Tibial artery (tissue), 4 donors: ENCODE results near the gene TMEM18.
"Not testable (repeated sequence)": the region's sequence is repeated elsewhere in the genome, so short reads cannot be mapped to it uniquely, and the experiment has no call there.

Source experiments
- DNase-seq, 2 donors: peaks; one replicate each; pipeline ENCODE4 v3.0.0-alpha.2; 2019
- H3K27ac ChIP-seq, 2 donors: fragments of 200-600 bp; sonication (generic) in 1 of 2; 1 replicate in 1 of 2; 2 replicates in 1 of 2; pipeline ENCODE4 v1.5.1; 2018 to 2019; ENCODE audit warnings: mild to moderate bottlenecking in 1 of 2
- H3K27me3 ChIP-seq, 2 donors: fragments of 200-600 bp; sonication (generic) in 1 of 2; one replicate each; pipeline versions ENCODE4 v1.5.1 to v1.6.0; 2016 to 2019
- H3K36me3 ChIP-seq, 3 donors: fragments of 200-600 bp; sonication (generic) in 2 of 3; one replicate each; pipeline ENCODE4 v1.5.1; 2016 to 2019; ENCODE audit warnings: mild to moderate bottlenecking in 2 of 3
- H3K4me1 ChIP-seq, 4 donors: fragments of 200-600 bp; sonication (generic) in 2 of 4; 1 replicate in 3 of 4; 2 replicates in 1 of 4; pipeline ENCODE4 v1.5.1; 2016 to 2019
- H3K4me3 ChIP-seq, 2 donors: fragments of 200-600 bp; sonication (generic) in 1 of 2; 1 replicate in 1 of 2; 2 replicates in 1 of 2; pipeline ENCODE4 v1.5.1; 2018 to 2019; ENCODE audit warnings: mild to moderate bottlenecking in 2 of 2
- H3K9me3 ChIP-seq, 3 donors: fragments of 200-600 bp; sonication (generic) in 1 of 3; one replicate each; pipeline ENCODE4 v1.5.1; 2016 to 2019
- CTCF ChIP-seq, 2 experiments: fragments of 200-600 bp in 1 of 2; fragments of 450-650 bp in 1 of 2; IDR thresholded peaks; one replicate each; pipeline ENCODE4 v1.5.1; 2017 to 2019; ENCODE audit warnings: antibody characterized with exemption in 2 of 2, mild to moderate bottlenecking in 1 of 2, moderate library complexity in 1 of 2
- intact Hi-C: fragments of 100-400 bp; cut with DNase I; formaldehyde crosslinking; loops from one replicate; pipeline ENCODE4 v1.15.0; 2023; ENCODE audit warnings: low total_unique reads

The TMEM18 gene

GRCh38 chr2:714005-714741, 37.0 kb upstream of the TMEM18 start:
- peaks cover 0 to 8% (median 3%) of the 10 kb centered on the region in 4 donors for H3K4me1 ChIP-seq
- intact Hi-C loops: no loop called here
- H3K27me3 ChIP-seq: peaks cover 0 to 19% of the 10 kb centered on the region in 2 donors
- H3K4me3 ChIP-seq: no peak overlapping the region
- no peak for DNase-seq
- H3K27ac ChIP-seq: no peak overlapping the region
- no peaks in the 10 kb centered on the region for H3K9me3 ChIP-seq
- no peaks in the 10 kb centered on the region for H3K36me3 ChIP-seq
- TF ChIP-seq CTCF (IDR thresholded peaks at IDR 0.05): peak; percentile 40 to 62

GRCh38 chr2:710867-711665, 33.9 kb upstream of the TMEM18 start:
- no peak for TF ChIP-seq CTCF (IDR thresholded peaks at IDR 0.05)
- Histone ChIP-seq H3K36me3 (no peaks in the 10 kb centered on the region), H3K4me1 (peaks cover 0 to 12% (median 3%) of the 10 kb centered on the region in 4 donors), H3K27me3 (peaks cover 0 to 11% of the 10 kb centered on the region in 2 donors), H3K27ac (no peak overlapping the region), H3K4me3 (no peak overlapping the region), H3K9me3 (no peaks in the 10 kb centered on the region)
- no peak for DNase-seq
- intact Hi-C loops: no loop called here

- no peak for TF ChIP-seq CTCF (IDR thresholded peaks at IDR 0.05)
- H3K4me3 ChIP-seq: peak overlapping the region; percentile 27 to 39
- H3K27me3 ChIP-seq: peaks cover 0 to 4% of the 10 kb centered on the region in 2 donors
- no peaks in the 10 kb centered on the region for H3K36me3 ChIP-seq
- peaks cover 0 to 12% (median 3%) of the 10 kb centered on the region in 4 donors for H3K4me1 ChIP-seq
- DNase-seq: no peak
- H3K9me3 ChIP-seq: no peaks in the 10 kb centered on the region
- intact Hi-C loops: no loop called here
- peak overlapping the region in 1 of 2 donors; percentile 29 for H3K27ac ChIP-seq
These were observed 32.0 kb upstream of the TMEM18 start for GRCh38 chr2:709138-709765.

GRCh38 chr2:708667-709066, 31.5 kb upstream of the TMEM18 start:
- peaks cover 0 to 12% (median 3%) of the 10 kb centered on the region in 4 donors for H3K4me1 ChIP-seq
- intact Hi-C loops: no loop called here
- H3K27ac ChIP-seq: peak overlapping the region in 1 of 2 donors; percentile 29
- no peak for TF ChIP-seq CTCF (IDR thresholded peaks at IDR 0.05)
- DNase-seq: no peak
- H3K27me3 ChIP-seq: no peaks in the 10 kb centered on the region
- no peaks in the 10 kb centered on the region for H3K9me3 ChIP-seq
- H3K4me3 ChIP-seq: peak overlapping the region; percentile 27 to 39
- no peaks in the 10 kb centered on the region for H3K36me3 ChIP-seq

GRCh38 chr2:705971-706511, 28.8 kb upstream of the TMEM18 start:
- no peak for TF ChIP-seq CTCF (IDR thresholded peaks at IDR 0.05)
- no peaks in the 10 kb centered on the region for H3K27me3 ChIP-seq
- peaks cover 0 to 12% (median 3%) of the 10 kb centered on the region in 4 donors for H3K4me1 ChIP-seq
- H3K36me3 ChIP-seq: no peaks in the 10 kb centered on the region
- no peak overlapping the region for H3K27ac ChIP-seq
- H3K4me3 ChIP-seq: no peak overlapping the region
- intact Hi-C loops: no loop called here
- no peaks in the 10 kb centered on the region for H3K9me3 ChIP-seq
- no peak for DNase-seq

- intact Hi-C loops, H3K9me3 ChIP-seq, H3K36me3 ChIP-seq, H3K4me1 ChIP-seq, H3K4me3 ChIP-seq, DNase-seq, H3K27me3 ChIP-seq, H3K27ac ChIP-seq: not testable (repeated sequence)
These were observed 25.6 kb upstream of the TMEM18 start for GRCh38 chr2:702765-703164.
